ENCODE measurements around the gene CEP72. TPM values are rescaled to one million over a fixed set of nuclear protein-coding genes. Genes with fewer than 3 reads are reported as not detected.
"Not testable (repeated sequence)": the region's sequence is repeated elsewhere in the genome, so short reads cannot be mapped to it uniquely, and the experiment has no call there.

CEP72 gene
- total RNA-seq, 4 donors from 2014 or later, result 7.2 to 11.9 (median 9.2) TPM

GRCh38 chr5:677131-678101 lies 65.3 kb downstream of the CEP72 start:
- DNase-seq (ENCODE audit: low spot score in 2 of 2), result peak in 1 of 2 donors; percentile 77
- 86 to 94% methylated on average over 27 to 43 of the region's 44 CpGs for WGBS, 2 donors

DNA sequence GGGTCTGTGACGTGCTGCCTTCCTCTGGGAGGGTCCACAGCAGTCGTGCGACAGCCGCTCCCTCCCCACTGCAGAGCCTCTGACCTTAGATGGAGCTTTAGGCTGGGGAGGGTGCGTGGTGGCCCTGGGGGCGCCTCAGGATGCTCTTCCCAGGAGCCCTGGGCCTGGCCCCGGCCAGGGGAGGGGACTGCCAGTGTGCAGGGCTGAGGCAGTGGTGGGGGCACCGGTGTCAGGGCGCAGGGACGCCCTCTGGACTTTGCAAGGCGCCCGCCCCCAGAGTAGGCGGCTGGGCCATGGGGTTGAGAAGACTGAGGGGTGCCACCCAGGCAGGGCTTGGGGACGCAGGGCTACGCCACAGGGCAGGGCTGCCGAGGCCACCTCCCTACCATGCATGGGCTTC lies 66.4 kb downstream of the CEP72 start:
- H3K4me3 ChIP-seq (ENCODE audit: low read depth, poor library complexity, severe bottlenecking); intact Hi-C loops (cut with DNase I; ENCODE audit: low total_unique reads): not testable (repeated sequence)
- DNase-seq (ENCODE audit: low spot score in 2 of 2), result peak in 1 of 2 donors; percentile 75
- WGBS, 2 donors, result 90 to 94% methylated on average over 4 to 6 of the region's 16 CpGs

More at GRCh38 chr5:677131-678101, 65.3 kb downstream of the CEP72 start:
- intact Hi-C loops (cut with DNase I; ENCODE audit: low total_unique reads), result no loop called here
- TF ChIP-seq, protein P1, sequence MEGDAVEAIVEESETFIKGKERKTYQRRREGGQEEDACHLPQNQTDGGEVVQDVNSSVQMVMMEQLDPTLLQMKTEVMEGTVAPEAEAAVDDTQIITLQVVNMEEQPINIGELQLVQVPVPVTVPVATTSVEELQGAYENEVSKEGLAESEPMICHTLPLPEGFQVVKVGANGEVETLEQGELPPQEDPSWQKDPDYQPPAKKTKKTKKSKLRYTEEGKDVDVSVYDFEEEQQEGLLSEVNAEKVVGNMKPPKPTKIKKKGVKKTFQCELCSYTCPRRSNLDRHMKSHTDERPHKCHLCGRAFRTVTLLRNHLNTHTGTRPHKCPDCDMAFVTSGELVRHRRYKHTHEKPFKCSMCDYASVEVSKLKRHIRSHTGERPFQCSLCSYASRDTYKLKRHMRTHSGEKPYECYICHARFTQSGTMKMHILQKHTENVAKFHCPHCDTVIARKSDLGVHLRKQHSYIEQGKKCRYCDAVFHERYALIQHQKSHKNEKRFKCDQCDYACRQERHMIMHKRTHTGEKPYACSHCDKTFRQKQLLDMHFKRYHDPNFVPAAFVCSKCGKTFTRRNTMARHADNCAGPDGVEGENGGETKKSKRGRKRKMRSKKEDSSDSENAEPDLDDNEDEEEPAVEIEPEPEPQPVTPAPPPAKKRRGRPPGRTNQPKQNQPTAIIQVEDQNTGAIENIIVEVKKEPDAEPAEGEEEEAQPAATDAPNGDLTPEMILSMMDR (IDR thresholded peaks at IDR 0.05), result no peak
- TF ChIP-seq POLR2A (IDR thresholded peaks at IDR 0.05), result no peak
- no peak overlapping the region for H3K4me3 ChIP-seq (ENCODE audit: low read depth, poor library complexity, severe bottlenecking)

GRCh38 chr5:679166-679895 lies 67.2 kb downstream of the CEP72 start:
- WGBS, 2 donors, result 75 to 86% methylated on average over 5 to 9 of the region's 17 CpGs
- DNase-seq (ENCODE audit: low spot score in 2 of 2), result peak in 1 of 2 donors; percentile 73
- H3K4me3 ChIP-seq (ENCODE audit: low read depth, poor library complexity, severe bottlenecking); intact Hi-C loops (cut with DNase I; ENCODE audit: low total_unique reads): not testable (repeated sequence)

- H3K4me3 ChIP-seq (ENCODE audit: low read depth, poor library complexity, severe bottlenecking); intact Hi-C loops (cut with DNase I; ENCODE audit: low total_unique reads): not testable (repeated sequence)
- peak in 1 of 2 donors; percentile 48 for DNase-seq (ENCODE audit: low spot score in 2 of 2)
- WGBS, 2 donors, result 53 to 74% methylated on average over 3 to 4 of the region's 32 CpGs
Measured at GRCh38 chr5:680118-680795, 68.1 kb downstream of the CEP72 start.

GRCh38 chr5:680836-681235 lies 68.7 kb downstream of the CEP72 start:
- peak in 1 of 2 donors; percentile 81 for DNase-seq (ENCODE audit: low spot score in 2 of 2)
- H3K4me3 ChIP-seq (ENCODE audit: low read depth, poor library complexity, severe bottlenecking); intact Hi-C loops (cut with DNase I; ENCODE audit: low total_unique reads): not testable (repeated sequence)
- 79 to 81% methylated on average over 13 of the region's 13 CpGs for WGBS, 2 donors

DNA sequence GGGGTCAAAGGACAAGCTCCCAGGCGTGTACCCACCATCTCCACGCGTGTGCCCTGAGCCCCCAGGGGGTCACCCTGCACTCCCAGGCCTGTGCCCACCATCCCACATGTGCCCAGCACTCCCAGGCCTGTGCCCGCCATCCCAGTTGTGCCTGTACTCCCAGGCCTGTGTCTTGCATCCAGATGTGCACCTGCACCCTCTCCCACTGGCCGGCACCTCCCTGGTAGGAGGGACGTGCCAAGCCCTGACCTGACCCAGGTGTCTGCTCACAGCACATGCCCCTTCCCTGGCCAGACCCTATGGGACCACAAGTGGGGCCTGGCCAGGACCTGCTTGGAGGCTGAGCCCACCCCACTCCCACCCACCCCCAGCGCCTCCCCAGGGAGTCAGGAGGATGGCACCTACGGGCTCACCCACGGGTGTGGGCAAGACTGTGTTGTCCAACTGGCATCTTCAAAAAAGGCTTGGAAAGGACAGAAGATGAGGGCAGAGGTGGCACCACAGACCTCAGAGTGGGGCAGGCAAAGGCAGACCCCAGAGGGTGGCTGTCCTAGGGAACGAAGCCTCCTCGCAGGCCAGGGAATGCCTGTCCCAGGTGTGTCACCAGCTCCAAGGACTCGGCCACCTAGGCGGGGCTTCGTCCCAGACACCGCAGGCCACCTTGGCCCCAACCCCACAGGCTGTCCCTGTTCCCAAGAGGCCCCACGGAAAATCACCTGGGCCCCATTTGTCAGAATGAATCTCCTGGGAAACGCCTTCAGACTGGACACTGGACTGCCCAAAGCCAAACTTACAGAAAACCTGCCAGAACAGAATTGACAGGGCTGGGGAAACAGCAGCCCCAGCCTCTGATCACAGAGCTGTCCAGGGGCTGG lies 69.4 kb downstream of the CEP72 start:
- H3K4me3 ChIP-seq (ENCODE audit: low read depth, poor library complexity, severe bottlenecking); intact Hi-C loops (cut with DNase I; ENCODE audit: low total_unique reads): not testable (repeated sequence)
- 86 to 91% methylated on average over 15 to 16 of the region's 17 CpGs for WGBS, 2 donors
- peak in 1 of 2 donors; percentile 72 for DNase-seq (ENCODE audit: low spot score in 2 of 2)

GRCh38 chr5:682216-682615 lies 70.1 kb downstream of the CEP72 start:
- WGBS, 2 donors, result 86% methylated on average over 1 of the region's 3 CpGs; no CpG with 5 or more reads in 1 of the 2 donors
- peak in 1 of 2 donors; percentile 76 for DNase-seq (ENCODE audit: low spot score in 2 of 2)
- intact Hi-C loops (cut with DNase I; ENCODE audit: low total_unique reads); H3K4me3 ChIP-seq (ENCODE audit: low read depth, poor library complexity, severe bottlenecking): not testable (repeated sequence)

- 67 to 83% methylated on average over 14 to 15 of the region's 17 CpGs for WGBS, 2 donors
- peak in 1 of 2 donors; percentile 82 for DNase-seq (ENCODE audit: low spot score in 2 of 2)
- intact Hi-C loops (cut with DNase I; ENCODE audit: low total_unique reads); H3K4me3 ChIP-seq (ENCODE audit: low read depth, poor library complexity, severe bottlenecking): not testable (repeated sequence)
Measured at GRCh38 chr5:682651-683358, 70.7 kb downstream of the CEP72 start.
